CD4-positive, alpha-beta T cell treated with Interleukin-15 for 1 hour (primary cell): ENCODE data around the gene BARHL1.

Source experiments
- DNase-seq: peaks from one replicate; pipeline ENCODE4 v3.0.0-alpha.2; 2020

The BARHL1 gene

DNA sequence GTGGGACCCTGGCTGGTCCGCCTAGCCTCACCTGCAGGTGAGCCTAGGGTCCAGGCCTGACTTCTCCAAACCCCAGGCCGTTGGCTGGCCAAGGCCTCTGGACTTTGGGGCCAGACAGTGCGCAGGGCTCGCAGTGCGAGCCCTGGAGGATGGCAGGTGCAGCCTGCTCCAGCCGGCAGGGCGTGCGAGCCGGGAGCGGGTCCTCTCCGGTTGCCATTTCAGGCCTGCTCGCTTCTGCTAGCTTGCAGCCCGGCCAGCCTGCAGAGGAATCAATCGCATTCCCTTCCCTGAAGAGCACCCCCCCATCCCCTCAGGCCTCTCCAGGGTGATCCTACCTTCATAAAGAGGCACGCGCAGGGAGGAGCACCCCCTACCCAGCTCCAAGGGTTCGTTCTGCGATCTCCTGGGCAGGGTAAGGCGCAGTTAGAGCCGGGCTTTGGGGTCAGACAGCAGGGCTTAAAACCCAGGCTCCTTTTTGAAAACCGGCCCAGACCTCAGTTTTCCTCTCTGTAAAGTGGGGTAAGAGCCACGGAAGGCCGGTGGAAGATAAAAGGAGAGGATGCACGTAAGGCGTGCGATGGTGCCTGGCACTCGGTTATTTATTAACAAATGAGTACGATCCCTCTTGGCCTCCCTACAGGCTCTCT, 6.2 kb downstream of the BARHL1 start:
- no peak for DNase-seq

DNA sequence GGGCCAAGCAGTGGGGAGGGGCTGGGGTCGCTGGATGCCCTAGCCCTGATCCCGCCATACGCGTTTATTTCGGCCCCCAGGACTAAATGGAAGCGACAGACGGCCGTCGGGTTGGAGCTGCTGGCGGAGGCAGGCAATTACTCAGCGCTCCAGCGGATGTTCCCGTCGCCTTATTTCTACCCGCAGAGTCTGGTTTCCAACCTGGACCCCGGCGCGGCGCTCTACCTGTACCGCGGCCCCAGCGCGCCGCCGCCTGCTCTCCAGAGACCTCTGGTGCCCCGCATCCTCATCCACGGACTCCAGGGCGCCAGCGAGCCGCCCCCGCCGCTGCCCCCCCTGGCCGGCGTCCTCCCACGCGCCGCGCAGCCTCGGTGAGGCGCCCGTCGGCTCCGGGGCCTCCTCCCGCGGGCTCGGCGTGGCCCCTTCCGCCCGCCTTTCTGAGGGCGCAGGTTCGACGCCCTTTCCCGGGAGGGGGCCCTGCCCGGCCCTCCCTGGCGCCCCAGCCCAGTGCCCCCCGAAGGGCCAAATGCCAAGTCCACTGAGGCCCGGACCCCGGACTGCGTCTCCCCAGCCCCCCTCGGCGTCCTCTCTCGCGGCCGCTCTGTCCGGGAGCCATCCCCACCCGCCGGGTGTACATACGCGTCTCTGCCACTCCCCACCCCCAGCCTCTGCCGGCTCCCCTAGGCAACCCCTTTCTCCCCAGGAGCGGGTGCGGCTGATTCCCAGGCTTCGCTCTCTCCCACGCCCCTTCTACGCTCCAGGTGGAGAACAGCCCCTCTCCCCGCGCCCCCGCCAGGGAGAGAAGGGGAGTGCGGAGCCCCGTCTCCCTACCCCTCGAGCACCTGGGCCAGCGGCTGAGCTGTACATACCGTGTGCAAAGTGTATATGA, 7.0 kb downstream of the BARHL1 start:
- DNase-seq = no peak

DNA sequence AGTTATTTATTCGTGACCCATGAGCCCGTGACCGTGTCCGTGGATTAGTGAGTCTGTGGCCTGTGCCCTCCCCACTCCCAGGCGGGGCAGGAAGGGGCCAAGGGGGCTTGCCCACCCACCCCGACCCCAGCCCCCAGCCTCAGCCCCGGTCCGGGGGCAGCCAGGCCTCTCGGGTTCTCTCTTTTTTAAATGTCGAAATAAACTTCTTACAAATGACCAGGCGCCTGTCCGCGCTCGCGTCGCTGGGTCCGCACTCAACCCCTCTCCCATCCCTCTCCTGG, 7.6 kb downstream of the BARHL1 start:
- no peak for DNase-seq

DNA sequence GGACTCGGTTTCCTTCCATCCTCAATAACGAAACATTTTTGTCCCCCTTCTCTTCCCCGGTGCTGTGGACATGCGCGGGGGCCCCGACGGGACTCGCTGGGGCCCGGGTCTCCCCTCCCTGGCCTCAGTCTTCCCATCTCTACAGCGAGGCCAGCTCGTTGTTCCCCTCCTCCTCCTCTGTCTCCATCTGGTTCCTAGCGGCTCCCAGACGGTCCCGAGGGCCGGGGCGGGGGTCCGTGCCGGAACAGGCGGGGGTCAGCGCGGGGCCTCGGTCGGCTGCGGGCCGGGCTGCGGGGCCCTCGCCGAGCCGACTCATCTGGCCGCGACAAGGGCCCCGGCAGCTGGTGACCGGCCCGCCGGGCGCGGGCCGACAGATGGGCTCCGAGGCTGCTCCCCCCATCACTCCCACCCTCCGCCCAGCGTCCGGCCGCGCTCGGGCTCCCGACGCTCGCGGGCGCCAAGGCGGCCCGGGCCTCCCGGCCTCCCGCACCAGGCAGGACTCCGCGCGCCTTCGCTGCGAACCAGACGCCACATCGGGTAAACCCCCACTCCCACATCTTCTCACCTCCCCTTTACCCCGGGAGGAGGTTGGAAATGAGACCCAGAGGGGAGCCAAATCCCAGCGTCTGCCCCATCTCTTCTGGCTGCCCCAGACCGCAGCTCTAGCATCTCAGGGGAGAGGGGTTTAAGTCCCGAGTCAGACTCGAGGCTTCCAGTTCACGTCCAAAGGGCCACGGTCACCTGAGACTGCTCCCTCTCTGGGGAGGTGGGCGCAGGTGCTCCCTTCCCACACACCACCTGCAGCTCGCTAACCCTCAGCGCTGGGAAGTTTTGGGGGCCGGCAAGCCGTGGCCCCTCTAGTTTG, 8.1 kb downstream of the BARHL1 start:
- DNase-seq = no peak

DNA sequence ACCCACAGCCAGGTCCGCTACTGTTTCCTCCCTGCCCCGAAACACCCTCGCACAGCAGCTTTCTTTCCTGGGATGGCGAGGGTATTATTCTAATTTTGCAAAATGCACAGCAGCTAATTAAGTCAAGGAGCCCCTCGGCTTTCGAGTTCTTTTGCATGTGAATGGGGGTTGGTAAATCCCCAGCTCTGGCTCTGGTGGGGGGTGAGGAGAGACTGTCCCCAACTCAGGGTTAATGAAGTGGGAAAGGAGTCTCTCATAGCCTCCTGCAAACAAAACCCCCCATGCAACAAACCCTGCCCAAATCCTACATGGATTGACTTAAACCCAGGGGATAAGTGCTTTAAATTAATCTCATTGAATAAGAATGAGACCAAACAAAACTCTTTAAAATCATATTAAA, 8.8 kb downstream of the BARHL1 start:
- DNase-seq = no peak

DNA sequence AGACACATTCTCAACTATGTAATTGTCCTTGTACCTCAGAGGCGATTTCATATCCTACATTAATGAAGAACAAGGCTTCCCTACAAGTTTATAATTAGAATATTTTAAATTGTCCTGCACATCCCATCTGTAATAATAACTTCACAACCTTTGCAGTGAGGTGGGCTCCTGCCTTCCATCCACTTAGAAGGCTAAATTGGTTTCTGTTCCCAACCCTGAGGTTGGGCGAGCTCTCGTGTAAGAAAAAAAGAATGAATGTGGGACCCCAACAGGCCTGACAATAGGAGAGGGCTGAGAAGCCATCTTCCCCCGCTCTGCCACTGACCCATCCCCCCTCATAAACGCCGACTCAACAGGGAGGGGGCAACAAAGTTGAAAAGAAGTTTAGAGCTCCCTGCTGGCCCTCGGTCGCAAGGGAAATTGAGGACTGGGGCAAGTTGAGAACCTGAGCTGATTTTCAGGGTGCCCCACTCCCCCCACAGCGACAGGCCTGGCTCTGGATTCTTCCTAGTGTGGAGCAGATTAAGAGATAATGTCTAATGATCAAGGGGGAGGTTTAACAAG, 9.4 kb downstream of the BARHL1 start:
- no peak for DNase-seq

DNA sequence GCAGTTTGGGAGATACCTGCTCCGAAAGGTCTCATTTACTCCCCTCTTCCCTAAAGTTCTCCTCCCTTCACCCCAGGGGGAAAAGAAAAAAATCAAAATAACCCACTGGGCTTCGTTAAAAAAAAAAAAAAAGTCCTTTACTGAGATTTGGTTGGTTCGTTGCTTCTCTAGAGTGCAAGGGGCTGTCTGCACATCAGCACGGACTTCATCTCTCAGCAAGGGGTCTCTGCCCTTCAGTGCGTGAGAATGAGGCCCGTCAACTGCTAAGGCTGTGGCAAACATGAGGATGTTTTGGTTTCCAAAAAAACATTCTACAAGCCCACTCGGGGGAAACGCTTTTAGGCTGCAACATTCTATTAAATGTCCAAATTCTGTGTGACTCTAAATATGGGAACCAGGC, 10.0 kb downstream of the BARHL1 start:
- no peak for DNase-seq

DNA sequence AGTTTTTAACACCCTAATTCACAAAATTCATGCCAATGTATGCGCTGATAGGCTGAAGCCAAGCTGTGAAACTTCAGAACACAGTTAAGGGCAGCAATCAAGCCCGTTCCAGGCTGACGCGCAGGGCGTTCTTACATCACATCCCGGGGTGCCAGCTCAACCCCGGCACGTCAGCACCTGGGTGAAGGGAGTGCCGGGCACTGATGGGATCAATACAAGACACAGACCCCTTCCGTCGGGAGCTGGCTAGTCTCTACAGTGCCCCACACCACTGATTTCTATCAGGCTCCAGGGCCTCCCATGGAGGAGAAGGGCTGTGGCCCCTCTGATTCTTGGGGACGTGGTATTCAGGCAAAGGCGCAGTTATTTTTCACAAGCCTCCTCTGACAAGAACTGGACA, 12.0 kb downstream of the BARHL1 start:
- DNase-seq = no peak

DNA sequence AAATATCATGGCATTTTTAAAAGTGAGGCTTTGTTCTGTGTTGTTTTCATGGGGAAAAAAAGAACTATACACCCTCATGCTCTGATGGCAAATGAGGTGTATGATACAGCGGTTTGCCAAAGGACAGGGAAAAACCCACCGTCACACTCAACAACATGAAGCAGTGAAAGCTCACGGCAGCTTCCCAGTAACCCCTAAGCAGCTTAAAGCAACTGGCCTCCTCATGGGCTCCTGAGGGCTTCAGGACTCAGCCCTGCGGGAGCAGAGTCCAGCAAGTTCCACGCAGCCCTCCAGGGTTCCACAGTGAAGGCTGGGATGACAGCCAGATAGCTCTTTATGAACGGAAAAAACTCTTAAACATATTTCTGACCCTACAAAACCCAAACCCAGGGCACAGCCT, 12.9 kb downstream of the BARHL1 start:
- no peak for DNase-seq

DNA sequence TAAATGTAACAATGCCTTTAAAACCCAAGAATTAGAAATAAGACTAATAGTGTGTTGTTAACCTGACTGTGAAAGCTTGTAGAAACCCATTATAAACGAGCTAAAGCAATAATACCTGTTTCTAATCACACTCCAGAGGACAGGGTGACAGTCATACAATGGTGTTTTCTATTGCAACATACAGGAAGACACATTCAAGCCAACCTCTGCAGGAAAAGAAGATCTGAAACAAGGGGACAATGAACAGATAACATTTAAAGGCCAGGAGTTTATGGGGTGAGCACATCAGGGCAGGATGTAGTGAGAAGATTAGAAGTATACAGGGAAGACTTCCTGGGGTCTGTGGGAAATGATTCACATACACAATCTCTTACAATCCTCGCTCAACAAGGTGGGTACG, 13.8 kb downstream of the BARHL1 start:
- no peak for DNase-seq

DNA sequence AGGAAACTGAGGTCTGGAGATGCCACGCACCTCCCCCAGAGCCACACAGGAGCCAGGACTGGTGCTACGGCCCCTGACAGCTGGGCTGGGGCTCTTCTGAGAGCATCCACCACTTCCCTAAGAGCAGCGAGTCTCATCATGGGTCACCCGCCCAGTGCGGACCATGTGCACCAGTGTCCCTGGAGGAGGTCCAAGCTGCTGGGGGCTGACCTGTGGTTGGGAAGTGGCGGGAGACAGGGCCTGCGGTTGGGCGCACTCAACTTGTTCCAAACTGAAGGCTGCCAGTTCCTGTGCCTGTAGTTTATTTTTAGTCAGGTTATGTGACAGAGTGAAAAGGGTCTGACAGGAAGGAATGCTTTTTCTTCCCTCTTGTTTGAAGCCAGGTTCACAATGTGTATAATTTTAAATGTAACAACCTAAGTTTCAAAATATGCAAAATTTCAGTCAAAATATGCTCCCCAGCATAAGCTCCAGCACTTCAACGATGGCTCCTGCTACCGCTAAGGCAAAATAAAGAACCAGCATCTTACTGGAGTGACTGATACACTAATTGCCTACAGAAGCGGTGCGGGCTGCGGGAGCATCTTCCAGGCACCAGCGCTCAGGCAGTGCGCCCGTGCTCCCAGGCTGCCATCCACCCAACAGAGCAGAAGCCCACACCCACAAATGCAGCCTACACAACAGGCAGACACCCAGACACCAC, 14.8 kb downstream of the BARHL1 start:
- DNase-seq = no peak

DNA sequence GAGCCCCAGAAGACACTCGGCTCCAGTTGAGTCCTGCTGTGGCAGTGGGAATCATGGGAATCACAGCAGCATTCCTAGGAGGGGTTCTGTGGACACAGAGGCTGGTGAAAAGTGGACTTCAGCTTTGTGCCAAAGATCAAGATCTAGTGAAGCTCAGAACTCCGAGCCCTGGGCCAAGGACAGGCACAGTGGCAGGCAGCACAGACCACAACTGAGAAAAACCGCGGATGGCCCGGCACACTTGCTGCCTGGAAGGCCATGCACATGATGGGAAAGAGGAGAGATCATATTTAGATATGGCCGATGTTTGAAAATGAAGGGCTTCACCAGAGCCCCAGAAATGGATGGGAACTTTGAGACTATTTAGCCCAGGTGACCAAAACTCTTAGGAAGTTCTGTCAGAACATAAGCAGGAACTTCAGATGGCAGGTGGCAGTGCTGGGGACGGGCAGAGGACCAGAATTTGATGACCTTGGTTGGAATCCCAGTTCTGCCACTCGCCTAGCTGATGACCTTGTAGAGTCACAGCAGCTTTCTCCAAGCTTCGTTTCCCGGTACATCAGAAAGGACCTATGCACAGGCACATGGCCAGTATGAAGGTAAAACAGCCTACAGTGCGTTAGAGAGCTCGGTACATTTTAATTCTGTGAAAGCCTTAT, 18.0 kb downstream of the BARHL1 start:
- no peak for DNase-seq

DNA sequence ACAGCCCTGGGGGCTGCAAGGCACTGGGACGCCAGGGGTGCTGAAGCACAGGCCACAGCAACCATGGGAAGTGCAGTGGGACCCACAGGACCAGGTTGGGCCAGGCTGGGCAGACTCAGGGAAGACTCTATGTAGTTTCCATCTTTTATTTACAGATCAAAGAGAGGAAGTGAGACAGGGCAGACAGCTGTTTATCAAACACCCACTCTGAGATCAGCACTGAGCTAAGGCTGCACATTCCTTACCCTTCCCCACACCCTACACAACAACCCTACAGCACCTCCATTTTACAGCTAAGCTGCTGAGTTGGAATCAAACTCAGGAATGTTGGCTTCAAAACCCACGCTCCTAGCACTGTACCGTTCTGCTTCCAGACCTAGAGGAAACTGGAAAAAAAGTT, 19.8 kb downstream of the BARHL1 start:
- no peak for DNase-seq

DNA sequence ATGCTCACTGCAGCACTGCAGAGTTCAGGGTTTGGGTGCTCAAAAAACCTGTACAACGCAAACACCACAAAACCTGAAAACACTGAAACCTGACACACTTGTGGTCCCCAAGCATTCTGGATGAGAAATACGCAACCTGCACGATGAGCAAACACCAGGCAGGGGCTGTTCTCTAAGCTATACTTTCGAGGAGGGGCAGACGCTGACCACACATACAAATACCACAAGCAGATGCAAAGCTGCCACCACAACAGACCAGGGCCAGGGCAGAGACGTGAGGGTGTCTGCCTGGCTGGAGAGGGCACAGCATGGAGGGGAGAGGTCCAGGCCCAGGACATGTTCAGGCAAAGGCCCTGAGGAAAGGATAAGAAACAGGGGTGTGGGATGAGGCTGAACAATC, 23.0 kb downstream of the BARHL1 start:
- no peak for DNase-seq

DNA sequence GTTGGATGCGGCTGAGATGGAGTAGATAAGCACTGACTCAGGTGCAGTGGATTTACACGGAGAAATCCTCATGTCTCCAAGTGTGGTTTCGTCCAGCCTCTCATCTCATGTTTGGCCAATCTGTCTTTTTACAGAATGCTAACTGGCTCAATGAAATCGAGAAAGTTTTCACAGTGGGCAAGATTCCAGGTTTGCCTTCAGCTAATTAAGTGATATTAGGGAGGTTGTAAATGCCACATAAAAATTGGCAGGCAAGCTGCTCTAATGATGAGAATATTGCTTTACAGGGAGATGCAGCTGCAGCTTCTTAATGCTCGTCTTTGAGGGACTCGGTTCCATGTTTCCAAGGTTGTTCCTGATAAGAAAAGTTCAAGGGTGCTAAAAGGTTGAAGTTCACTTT, 23.7 kb downstream of the BARHL1 start:
- no peak for DNase-seq

DNA sequence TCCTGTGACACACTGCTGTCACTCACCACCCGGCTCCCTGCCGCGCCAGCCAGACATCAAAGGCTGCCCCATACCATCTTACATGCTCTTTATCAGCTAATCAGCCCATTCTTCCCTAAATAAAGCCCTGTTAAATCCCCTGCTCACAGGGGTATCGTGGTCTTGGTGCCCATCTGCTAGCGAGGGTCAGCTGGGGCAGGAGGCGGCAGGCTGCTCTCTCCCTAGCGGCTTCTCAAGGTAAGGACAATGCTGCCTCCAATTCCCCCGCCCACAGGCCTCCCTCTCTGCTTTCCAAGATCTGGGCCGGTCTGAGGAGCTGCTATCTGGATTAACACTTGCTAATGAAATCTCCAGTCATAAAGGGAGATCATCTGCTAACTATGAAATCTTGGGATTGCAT, 26.8 kb downstream of the BARHL1 start:
- no peak for DNase-seq

DNA sequence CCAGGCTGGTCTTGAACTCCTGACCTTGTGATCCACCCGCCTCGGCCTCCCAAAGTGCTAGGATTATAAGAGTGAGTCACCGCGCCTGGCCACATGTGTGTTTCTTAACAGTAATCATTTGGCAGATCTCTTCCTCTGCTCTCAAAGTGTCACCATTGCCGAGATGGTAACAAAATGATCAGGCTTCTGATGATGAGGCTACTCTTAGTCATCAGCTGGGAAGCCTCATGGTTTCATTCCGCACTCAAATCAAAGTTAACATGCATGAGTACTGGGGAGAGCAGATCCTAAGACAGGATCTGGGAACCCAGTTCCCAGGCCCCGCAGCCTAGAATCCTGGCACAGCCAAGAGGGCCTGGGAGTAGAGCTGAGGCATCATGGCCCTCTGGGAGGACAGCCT, 27.4 kb downstream of the BARHL1 start:
- DNase-seq = no peak

DNA sequence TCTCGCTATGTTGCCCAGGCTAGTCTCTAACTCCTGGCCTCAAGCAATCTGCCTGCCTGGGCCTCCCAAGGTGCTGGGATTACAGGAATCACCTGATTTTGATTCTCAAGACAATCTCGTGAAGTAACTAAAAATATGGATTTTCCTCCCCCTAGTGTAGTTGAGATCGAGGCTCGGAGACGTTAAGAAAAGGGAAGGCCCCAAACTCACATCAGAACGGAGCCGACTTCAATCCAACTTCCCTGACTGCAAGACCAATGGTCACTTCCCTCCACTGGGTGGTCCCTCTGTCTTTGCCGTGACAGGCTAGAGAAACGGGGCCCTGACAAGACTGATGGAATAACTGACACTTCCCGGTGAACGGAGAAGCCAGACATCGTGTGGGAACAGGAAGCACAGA, 28.3 kb downstream of the BARHL1 start:
- DNase-seq = no peak

DNA sequence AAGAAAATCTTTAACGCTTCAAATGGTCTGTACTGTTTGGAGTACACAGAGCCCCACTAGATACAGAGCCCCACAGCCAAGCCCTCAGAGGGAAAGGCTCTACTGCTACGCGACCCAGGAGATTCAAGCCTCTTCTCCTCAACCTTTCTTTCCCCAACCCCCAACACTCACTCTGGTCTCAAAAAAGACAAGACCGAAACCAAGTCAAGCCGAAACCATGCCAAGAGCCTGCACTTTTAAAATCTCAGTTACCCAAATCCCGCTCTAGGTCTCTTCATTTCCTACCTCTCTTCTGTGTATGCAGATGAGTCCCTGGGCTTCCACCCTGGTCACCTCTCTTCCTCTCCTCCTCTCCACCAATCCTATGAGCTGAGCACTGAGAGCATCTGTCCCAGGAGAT, 31.9 kb downstream of the BARHL1 start:
- DNase-seq = no peak

DNA sequence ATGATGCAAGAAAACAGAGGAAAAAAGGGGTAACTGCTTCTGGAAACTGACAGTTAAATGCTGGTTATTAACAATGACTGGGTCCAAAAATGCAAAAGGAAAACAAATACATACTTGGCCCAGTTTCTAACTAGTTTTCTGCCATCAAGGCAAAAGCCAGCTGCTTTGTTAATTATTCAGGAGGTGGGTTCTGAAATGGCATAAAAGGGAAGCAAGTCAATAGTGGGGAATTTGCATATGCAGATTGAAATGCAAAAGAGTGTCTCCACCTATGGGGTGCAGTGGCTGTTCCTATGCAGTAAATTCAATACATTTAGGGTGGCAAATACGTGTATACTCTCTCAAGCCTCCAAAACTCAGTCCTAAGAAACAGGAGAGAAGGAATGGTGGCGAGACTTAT, 33.4 kb downstream of the BARHL1 start:
- no peak for DNase-seq

DNA sequence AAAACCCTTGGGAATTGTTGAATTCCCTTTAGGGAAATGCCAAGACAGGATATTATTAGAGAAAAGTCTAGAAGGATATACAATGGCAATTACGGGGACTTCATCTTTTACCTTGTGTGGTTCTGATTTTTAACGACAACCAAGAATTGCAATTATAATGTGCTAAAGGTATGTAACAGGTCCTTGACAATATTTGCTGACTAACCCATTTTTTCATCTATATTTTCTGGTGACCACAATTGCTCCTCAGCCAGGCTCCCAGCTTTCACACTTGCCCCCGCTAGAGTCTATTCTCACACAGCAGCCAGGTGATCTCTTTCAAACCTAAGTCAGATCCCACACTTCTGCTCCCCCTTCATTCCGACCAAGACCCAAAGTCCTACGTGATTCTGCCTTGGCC, 34.3 kb downstream of the BARHL1 start:
- DNase-seq = no peak

DNA sequence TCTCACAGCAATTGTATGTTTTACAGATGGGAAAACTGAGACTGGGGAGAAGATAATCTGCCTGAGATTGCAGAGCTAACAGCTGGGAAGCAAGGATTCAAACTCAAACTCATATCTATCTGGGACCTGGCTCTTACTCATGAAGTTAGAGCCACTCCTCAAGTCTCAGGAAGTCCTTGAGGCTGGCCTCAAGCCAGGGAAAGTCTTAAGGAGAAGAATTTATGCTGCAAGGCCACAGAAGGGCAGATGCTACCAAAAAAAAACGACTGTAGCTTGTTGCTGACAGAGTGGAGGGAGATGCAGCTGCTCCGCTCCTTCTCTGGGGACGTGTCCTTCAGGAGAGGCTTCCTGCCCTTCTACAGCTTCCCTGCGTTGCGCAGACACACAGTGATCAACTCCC, 39.8 kb downstream of the BARHL1 start:
- no peak for DNase-seq
